K562 (cell line): ENCODE data around the gene SNAP23. TPM values are rescaled to one million over a fixed set of nuclear protein-coding genes. Genes with fewer than 3 reads are reported as not detected.

Experiments
- CBFB ChIP-seq: sonication (generic); formaldehyde crosslinking; IDR thresholded peaks from 2 replicates; pipeline ENCODE4 v1.4.0; 2020; ENCODE audit warnings: mild to moderate bottlenecking, missing genetic modification reagents
- CC2D1A ChIP-seq: fragments of 450-650 bp; IDR thresholded peaks from 2 replicates; pipeline ENCODE4 v1.6.1; 2017; ENCODE audit warnings: mild to moderate bottlenecking
- CREB3L1 ChIP-seq: fragments of 450-650 bp; IDR thresholded peaks from 2 replicates; pipeline ENCODE4 v1.6.1; 2014; ENCODE audit warnings: low read depth, mild to moderate bottlenecking, moderate library complexity, borderline replicate concordance
- CTCF ChIP-seq, 3 experiments: IDR thresholded peaks in 2 of 3; conservative IDR thresholded peaks in 1 of 3; 2 replicates each; pipeline ENCODE4 v1.5.1; 2011 to 2012; ENCODE audit warnings: low read length in 3 of 3, mild to moderate bottlenecking in 3 of 3, control low read depth in 2 of 3, improper control_type of control experiment in 1 of 3, inconsistent platforms in 1 of 3, low read depth in 1 of 3, mixed read lengths in 1 of 3, moderate library complexity in 1 of 3; ENCODE audit not compliant: insufficient read depth in 2 of 3
- DIDO1 ChIP-seq: fragments of 450-650 bp; IDR thresholded peaks from 2 replicates; pipeline ENCODE4 v1.6.1; 2016; ENCODE audit warnings: low read depth, missing biosample characterization, missing genetic modification characterization
- GABPA ChIP-seq: fragments of 200-800 bp; sonication (Bioruptor generic); conservative IDR thresholded peaks from 2 replicates; pipeline ENCODE4 v1.6.1; 2016; ENCODE audit warnings: low read depth, missing genetic modification characterization, missing compliant biosample characterization
- HMGN3 ChIP-seq: IDR thresholded peaks from 2 replicates; pipeline ENCODE4 v1.6.1; 2011; ENCODE audit warnings: borderline replicate concordance, low read depth, mild to moderate bottlenecking, mixed read lengths, low read length; ENCODE audit not compliant: insufficient read length; ENCODE audit errors: extremely low read depth
- HSF4 ChIP-seq: fragments of 250-450 bp; sonication (Bioruptor Pico); IDR thresholded peaks from 2 replicates; pipeline ENCODE4 v2.1.2; 2022; ENCODE audit warnings: mild to moderate bottlenecking, moderate library complexity, borderline replicate concordance
- KAT7 ChIP-seq: sonication (generic); formaldehyde crosslinking; IDR thresholded peaks from 2 replicates; pipeline ENCODE4 v1.8.0; 2022; ENCODE audit warnings: missing genetic modification reagents, mild to moderate bottlenecking, borderline replicate concordance
- MIER1 ChIP-seq: fragments of 450-650 bp; IDR thresholded peaks from 2 replicates; pipeline ENCODE4 v1.6.1; 2016; ENCODE audit warnings: antibody characterized with exemption, mild to moderate bottlenecking, low read depth
- REST ChIP-seq, 2 experiments: fragments of 450-650 bp; formaldehyde crosslinking in 1 of 2; IDR thresholded peaks; 2 replicates each; pipeline versions ENCODE4 v1.4.0 to v1.6.1; 2014 to 2020; ENCODE audit warnings: mild to moderate bottlenecking in 2 of 2, borderline replicate concordance in 1 of 2, low read depth in 1 of 2
- RHOXF2B ChIP-seq: fragments of 250-450 bp; sonication (Bioruptor Pico); conservative IDR thresholded peaks from 2 replicates; pipeline ENCODE4 v1.5.1; 2021
- TSC22D4 ChIP-seq: fragments of 450-650 bp; IDR thresholded peaks from 2 replicates; pipeline ENCODE4 v1.6.1; 2016; ENCODE audit warnings: missing genetic modification characterization, missing biosample characterization, control low read depth
- ZKSCAN8 ChIP-seq: fragments of 200-800 bp; sonication (Bioruptor generic); IDR thresholded peaks from 2 replicates; pipeline ENCODE4 v1.6.1; 2016; ENCODE audit warnings: missing genetic modification characterization, missing compliant biosample characterization
- ZNF12 ChIP-seq: sonication (generic); formaldehyde crosslinking; IDR thresholded peaks from 2 replicates; pipeline ENCODE4 v1.4.0; 2020; ENCODE audit warnings: mild to moderate bottlenecking, missing genetic modification reagents
- polyA plus RNA-seq, 8 experiments: library from polyadenylated mRNA; depleted of rRNA in 4 of 8; stranded (reverse) in 5 of 8; unstranded in 3 of 8; fragments of >200 nt; fragmentation: Nextera tagmentation in 2 of 8; fragmentation: Illumina TruSeq in 1 of 8; extraction: Ambion mirVana in 2 of 8; extraction: Trizol in 1 of 8; gene quantifications; 2 replicates each; pipeline versions ENCODE4 v1.2.1 to v1.2.3, GENCODE V29; 2011 to 2014; ENCODE audit warnings: inconsistent platforms in 1 of 8, missing spikeins in 1 of 8
- total RNA-seq, 7 experiments: library from RNA; depleted of rRNA in 6 of 7; stranded (reverse); fragments of >200 nt in 6 of 7; fragmentation: Illumina TruSeq in 2 of 7; extraction: Trizol in 2 of 7; gene quantifications; 2 replicates each; pipeline versions ENCODE4 v1.2.1 to v1.2.3, GENCODE V29; 2011 to 2021; ENCODE audit warnings: low replicate concordance in 1 of 7

SNAP23 gene
- total and polyA plus RNA-seq, 9 of the 15 experiments (the other 6 are each of a cell fraction or from before 2014, with no cell fraction given) = 78.9 to 168 (median 117) TPM

- peak; percentile 13; the same call in 1 of the 2 replicates for TF ChIP-seq REST (IDR thresholded peaks at IDR 0.05; ENCODE audit: borderline replicate concordance)
- TF ChIP-seq REST (CRISPR knock-in tag; IDR thresholded peaks at IDR 0.05; ENCODE audit: low read depth) = no peak
- TF ChIP-seq CREB3L1 = no peak
- peak; percentile 31; the same call in 1 of the 2 replicates for TF ChIP-seq MIER1
- TF ChIP-seq HMGN3 = peak; percentile 82
- no peak for TF ChIP-seq RHOXF2B (CRISPR knock-in tag)
- peak; percentile 13; the same call in 1 of the 2 replicates for TF ChIP-seq CC2D1A
- TF ChIP-seq DIDO1 = no peak
- no peak for TF ChIP-seq HSF4 (CRISPR knock-in tag)
- peak in 2 of 3 experiments; percentile 29 to 40; a peak in 4 of 6 replicates for TF ChIP-seq CTCF (IDR thresholded peaks at IDR 0.05 in 2 of 3, conservative IDR thresholded peaks at IDR 0.05 in 1 of 3; ENCODE audit: insufficient read depth in 2 of 3, low read depth in 1 of 3, low read length in 3 of 3)
- TF ChIP-seq GABPA (tag) = peak; percentile 78
- TF ChIP-seq KAT7 = peak; percentile 96; the same call in 1 of the 2 replicates
- TF ChIP-seq CBFB (CRISPR knock-in tag) = 0 out of 2 replicates have a peak, but pooled peaks have one; percentile 23
- TF ChIP-seq TSC22D4 (tag) = no peak
- no peak for TF ChIP-seq ZKSCAN8 (CRISPR knock-in tag)
- no peak for TF ChIP-seq ZNF12 (CRISPR knock-in tag)
Observed at GRCh38 chr15:42490671-42491538, 4.5 kb upstream of the SNAP23 start, which contains the start of gene ZNF106 (continued).
